Duodenal mucosa (tissue), 2 donors: ENCODE results near the gene MYL10.
"Not testable (repeated sequence)": the region's sequence is repeated elsewhere in the genome, so short reads cannot be mapped to it uniquely, and the experiment has no call there.

ENCODE experiments used
- H3K27ac ChIP-seq: one replicate; pipeline ENCODE4 v1.7.0; 2013; ENCODE audit warnings: low read depth, low read length
- H3K27me3 ChIP-seq, 2 donors: one replicate each; pipeline ENCODE4 v1.7.0; 2013; ENCODE audit warnings: low read length in 2 of 2, control low read depth in 1 of 2; ENCODE audit not compliant: insufficient read depth in 2 of 2, control insufficient read depth in 1 of 2
- H3K36me3 ChIP-seq, 2 donors: one replicate each; pipeline ENCODE4 v1.7.0; 2013; ENCODE audit warnings: low read length in 2 of 2, control low read depth in 1 of 2; ENCODE audit not compliant: insufficient read depth in 2 of 2, control insufficient read depth in 1 of 2
- H3K4me1 ChIP-seq, 2 donors: one replicate each; pipeline ENCODE4 v1.7.0; 2013; ENCODE audit warnings: low read length in 2 of 2, control low read depth in 1 of 2; ENCODE audit not compliant: insufficient read depth in 2 of 2, control insufficient read depth in 1 of 2
- H3K4me3 ChIP-seq, 2 donors: one replicate each; pipeline ENCODE4 v1.7.0; 2013; ENCODE audit warnings: low read length in 2 of 2, low read depth in 1 of 2
- H3K9ac ChIP-seq, 2 donors: one replicate each; pipeline ENCODE4 v1.7.0; 2013; ENCODE audit warnings: low read length in 2 of 2, low read depth in 1 of 2
- H3K9me3 ChIP-seq, 2 donors: one replicate each; pipeline ENCODE4 v1.7.0; 2013; ENCODE audit warnings: low read length in 2 of 2, control low read depth in 1 of 2; ENCODE audit not compliant: control insufficient read depth in 1 of 2

The MYL10 gene

DNA sequence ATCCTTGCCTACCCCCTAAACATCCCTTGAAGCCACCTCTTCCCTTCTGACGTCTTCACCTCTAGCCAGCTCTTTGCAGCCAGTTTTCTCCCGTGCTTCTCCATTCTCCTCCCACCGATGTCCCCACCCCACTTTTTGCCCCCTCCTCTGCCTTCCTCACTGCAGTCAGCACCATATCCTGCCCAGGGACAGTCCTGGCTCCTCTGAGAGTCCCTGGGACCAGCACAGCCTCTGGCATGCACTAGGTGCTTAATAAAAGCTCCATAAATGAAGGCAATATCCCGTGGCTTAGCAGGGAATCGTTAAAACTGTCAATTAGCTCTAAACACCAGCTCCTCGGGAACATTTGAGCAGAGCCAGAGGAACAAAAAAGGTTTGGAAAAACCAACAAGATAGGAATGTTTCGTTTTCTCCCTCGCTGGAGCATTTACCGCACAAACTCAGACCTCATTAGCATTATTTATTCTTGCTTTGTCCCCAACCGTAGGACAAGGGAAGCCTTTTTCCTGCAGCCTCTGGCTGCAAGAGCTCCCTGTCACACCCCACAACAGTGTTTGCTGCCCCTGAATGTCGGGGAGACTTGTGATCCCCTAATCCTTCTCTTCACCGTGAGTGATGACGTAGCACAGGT is 16.1 kb downstream of the MYL10 start:
- H3K4me1 ChIP-seq = peaks cover 7 to 11% of the 10 kb centered on the region in 2 donors
- peaks cover 0 to 5% of the 10 kb centered on the region in 2 donors for H3K27me3 ChIP-seq
- H3K9ac ChIP-seq = no peak overlapping the region
- H3K4me3 ChIP-seq = no peak overlapping the region
- H3K27ac ChIP-seq = no peak overlapping the region
- no peaks in the 10 kb centered on the region for H3K9me3 ChIP-seq
- H3K36me3 ChIP-seq = no peaks in the 10 kb centered on the region

DNA sequence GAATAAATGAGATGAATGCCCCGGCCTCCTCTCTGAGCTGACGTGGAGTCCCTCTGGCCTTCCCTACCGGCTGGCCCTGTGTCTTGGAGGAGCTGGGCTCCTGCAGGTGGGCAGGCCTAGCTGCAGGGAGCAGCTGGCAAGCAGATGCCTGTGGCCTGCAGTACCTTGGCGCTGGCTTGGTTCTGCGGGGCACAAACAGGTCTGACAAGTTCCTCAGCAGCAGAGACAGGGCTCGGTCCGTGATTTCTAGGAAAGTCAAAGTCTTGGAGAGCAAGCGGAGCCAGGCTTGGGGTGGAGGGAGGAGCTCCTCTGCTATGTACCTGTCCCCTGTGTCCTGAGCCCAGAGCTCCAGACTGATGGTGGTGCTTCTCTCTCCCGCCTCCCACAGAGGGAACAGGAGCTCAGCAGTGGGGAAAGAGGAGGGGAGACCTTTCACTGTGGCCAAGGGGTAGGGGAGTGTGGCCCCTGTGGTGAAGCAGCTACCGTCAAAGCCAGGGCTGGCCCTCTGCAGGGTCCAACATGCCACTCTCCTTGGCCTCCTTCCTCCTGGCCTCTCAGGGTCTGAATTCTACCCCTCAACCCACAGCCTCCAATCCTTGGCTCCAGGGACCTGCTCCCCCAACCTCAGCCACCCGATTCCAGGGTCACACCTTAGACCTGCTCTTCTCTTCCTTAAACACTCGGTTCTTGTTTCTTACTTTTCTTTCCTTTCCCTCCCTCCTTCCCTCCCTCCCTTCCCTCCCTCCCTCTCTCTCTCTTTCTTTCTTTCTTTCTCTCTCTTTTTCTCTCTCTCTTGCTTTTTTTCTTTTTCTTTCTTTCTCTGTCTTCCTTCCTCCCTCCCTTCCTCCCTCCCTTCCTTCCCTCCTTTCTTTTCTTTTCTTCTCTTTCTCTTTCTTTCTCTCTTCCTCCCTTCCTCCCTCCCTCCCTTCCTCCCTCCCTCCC is 20.1 kb downstream of the MYL10 start:
- H3K9me3 ChIP-seq = no peaks in the 10 kb centered on the region
- no peak overlapping the region for H3K27ac ChIP-seq
- H3K27me3 ChIP-seq = no peaks in the 10 kb centered on the region
- peaks cover 7% of the 10 kb centered on the region in 2 donors for H3K4me1 ChIP-seq
- no peak overlapping the region for H3K4me3 ChIP-seq
- H3K36me3 ChIP-seq = no peaks in the 10 kb centered on the region
- no peak overlapping the region for H3K9ac ChIP-seq

DNA sequence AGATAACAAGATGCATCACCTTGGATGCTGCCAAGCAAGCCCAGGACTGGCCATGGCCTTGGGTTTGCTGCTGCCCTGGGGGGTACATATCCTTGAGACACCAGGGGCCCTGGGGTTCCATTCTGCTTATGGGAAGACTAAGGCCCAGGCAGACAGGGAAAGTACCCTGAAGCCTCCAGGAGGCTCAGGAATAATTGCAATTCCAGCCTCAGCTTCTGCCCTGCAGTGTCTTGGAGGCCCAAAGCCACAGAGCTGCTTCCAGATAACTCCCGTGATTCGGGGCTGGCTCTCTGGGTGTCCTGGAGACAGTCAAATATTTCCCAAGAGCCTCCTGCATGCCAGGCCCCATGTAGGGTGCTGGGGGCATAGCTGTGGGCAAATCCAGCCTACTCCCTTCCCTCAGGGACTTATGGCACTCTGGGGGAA is 22.6 kb downstream of the MYL10 start:
- Histone ChIP-seq H3K9ac (no peak overlapping the region), H3K4me1 (peaks cover 7% of the 10 kb centered on the region in 2 donors), H3K9me3 (no peaks in the 10 kb centered on the region), H3K27me3 (no peaks in the 10 kb centered on the region), H3K36me3 (no peaks in the 10 kb centered on the region), H3K4me3 (no peak overlapping the region), H3K27ac (no peak overlapping the region)

DNA sequence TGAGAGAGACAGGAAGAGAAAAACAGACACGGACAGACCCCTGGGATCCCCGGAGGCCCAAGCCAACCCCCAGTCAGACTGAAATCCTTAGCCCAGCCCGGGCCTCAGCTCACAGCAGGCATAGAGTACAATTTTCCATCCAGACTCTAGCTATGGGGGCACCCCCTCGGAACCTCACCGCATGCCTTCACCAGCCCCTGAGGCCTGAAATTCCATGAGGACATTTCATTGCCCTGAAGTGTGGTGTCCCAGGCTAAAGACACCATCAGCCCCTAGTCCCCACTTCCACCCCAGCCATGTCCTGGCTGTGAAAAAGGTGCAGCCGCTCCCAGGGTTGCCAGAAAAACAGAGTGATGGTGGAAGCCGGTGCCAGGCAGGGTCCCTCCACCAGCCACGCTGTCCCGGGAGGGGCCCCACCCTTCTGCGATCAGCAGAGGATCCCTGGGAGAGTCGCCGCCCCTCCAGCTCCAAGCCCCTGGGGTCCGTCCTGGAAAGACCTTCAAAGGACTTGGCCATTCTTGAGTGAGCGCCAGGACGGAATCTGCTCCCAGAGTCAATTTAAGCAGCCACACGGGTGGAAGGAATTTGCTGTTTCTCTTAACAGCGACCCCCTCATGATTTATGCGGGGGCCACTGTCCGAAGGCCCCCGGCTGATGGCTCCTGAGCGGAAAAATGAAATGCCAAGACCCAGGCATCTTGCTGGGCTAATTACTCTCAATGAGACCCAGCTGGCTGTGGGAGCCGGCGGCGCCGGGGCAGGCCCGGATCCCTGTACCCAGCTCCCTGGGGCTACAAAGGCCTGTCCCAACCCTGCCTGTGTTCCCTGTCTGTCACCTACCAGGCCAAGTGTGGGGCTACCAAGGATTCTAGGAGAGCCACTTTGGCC is 23.2 kb downstream of the MYL10 start:
- H3K4me3 ChIP-seq = no peak overlapping the region
- H3K9me3 ChIP-seq = no peaks in the 10 kb centered on the region
- no peak overlapping the region for H3K27ac ChIP-seq

DNA sequence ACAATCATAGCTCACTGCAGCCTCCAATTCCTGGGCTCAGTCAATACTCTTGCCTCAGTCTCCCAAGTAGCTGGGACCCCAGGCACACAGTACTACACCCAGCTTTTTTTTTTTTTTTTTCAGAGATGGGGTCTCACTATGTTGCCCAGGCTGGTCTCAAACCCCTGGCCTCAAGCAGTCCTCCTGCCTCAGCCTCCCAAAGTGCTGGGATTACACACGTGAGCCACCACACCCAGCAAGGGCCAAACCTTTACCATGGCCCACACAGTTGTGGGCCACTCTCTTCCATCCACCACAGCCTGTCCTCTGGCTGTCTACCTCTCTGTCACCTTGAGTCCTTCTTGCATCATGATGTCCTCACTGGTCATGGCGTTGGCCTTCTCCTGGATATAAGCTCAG is 24.2 kb downstream of the MYL10 start:
- H3K9ac ChIP-seq, H3K9me3 ChIP-seq, H3K27me3 ChIP-seq, H3K4me3 ChIP-seq, H3K27ac ChIP-seq, H3K4me1 ChIP-seq, H3K36me3 ChIP-seq: not testable (repeated sequence)

More for the DNA sequence above, 23.2 kb downstream of the MYL10 start:
- H3K36me3 ChIP-seq = no peaks in the 10 kb centered on the region
- H3K9ac ChIP-seq = no peak overlapping the region
- peaks cover 7% of the 10 kb centered on the region in 2 donors for H3K4me1 ChIP-seq
- H3K27me3 ChIP-seq = no peaks in the 10 kb centered on the region

DNA sequence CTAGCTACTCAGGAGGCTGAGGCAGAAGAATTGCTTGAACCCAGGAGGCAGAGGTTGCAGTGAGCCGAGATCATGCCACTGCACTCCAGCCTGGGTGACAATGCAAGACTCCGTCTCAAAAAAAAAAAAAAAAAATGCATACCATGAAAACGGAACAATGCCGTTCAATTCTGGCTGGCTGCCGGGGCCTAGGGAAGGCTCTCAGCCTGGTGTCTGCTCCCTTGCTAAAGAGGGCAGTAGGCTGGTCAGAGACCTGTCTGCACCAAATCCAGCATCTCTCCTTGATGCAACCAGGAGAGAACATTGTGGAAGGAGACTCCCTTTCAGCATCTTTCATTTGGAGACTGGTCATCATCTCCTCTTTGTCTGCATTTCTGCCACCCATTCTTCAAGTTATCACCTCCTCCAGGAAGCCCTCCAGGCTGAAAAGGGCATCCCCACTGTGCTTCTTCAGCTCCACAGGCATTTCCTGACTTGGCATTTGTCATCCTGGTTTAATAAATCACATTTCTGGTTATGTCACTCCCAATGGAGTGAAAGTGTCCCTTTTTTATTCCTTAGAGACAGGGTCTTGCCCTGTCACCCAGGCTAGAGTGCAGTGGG is 24.7 kb downstream of the MYL10 start:
- Histone ChIP-seq H3K9me3 (no peaks in the 10 kb centered on the region), H3K9ac (no peak overlapping the region), H3K4me1 (peaks cover 7% of the 10 kb centered on the region in 2 donors), H3K27me3 (no peaks in the 10 kb centered on the region), H3K4me3 (no peak overlapping the region), H3K36me3 (no peaks in the 10 kb centered on the region), H3K27ac (no peak overlapping the region)

DNA sequence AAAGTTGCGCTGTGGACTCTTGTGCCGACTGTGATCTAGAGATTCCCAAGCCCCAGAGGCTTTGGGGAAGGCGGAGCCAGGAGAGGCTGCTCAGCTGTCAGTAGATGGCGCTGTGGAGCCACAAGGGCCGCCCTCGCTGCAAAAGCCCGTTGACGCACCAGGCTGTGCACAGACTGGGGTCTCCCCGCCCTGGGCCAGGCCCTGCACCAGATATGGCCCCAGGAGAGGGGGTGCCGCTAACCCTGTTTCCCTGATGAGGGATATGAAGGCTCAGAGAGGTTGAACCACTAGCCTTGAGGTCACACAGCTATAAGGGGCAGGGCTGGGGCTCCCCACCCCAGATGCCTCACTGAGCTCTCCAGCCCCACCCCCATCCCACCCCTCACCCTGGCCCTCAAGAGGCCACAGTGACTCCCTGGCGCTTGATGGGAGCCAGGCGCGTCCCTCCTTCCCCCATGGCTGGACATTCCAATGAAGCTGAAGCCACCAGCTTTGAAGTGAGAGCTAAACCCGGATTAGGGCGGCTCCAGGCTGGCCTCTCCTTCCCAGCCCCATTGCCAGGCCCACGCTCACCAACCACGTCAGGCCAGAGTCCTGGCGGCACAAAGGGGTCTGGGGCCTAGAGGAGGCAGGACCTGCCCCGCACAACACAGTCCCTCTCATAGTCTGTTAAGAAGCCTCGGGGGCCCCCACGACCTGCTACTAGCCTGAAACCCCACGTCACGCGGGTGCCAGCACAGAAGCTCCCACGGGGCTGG is 26.4 kb downstream of the MYL10 start:
- Histone ChIP-seq H3K36me3 (no peaks in the 10 kb centered on the region), H3K4me3 (no peak overlapping the region), H3K27me3 (no peaks in the 10 kb centered on the region), H3K9me3 (no peaks in the 10 kb centered on the region), H3K9ac (no peak overlapping the region), H3K27ac (no peak overlapping the region), H3K4me1 (peaks cover 0 to 4% of the 10 kb centered on the region in 2 donors)

DNA sequence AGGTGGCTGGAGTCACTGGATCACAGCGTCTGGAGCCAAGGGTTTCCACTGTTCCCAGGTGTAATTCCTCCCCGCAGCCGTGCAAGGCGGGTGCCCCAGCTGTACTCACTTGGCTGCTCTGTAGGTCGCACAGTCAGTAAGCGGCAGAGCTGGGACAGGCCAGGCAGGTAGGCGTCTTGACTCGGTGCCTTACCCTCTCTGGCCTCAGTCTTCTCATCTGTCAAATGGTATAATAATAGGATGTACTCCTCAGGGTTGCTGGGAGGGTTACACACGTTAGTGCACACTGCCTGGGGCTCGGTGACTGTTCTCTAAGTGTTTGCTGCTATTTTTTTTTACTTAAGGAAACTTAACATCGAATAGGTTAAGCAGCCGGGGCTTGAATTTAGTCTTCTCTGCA is 27.0 kb downstream of the MYL10 start:
- H3K9ac ChIP-seq = no peak overlapping the region
- no peak overlapping the region for H3K4me3 ChIP-seq
- no peaks in the 10 kb centered on the region for H3K9me3 ChIP-seq
- no peaks in the 10 kb centered on the region for H3K27me3 ChIP-seq
- H3K27ac ChIP-seq = no peak overlapping the region
- H3K4me1 ChIP-seq = peaks cover 0 to 4% of the 10 kb centered on the region in 2 donors
- H3K36me3 ChIP-seq = no peaks in the 10 kb centered on the region

DNA sequence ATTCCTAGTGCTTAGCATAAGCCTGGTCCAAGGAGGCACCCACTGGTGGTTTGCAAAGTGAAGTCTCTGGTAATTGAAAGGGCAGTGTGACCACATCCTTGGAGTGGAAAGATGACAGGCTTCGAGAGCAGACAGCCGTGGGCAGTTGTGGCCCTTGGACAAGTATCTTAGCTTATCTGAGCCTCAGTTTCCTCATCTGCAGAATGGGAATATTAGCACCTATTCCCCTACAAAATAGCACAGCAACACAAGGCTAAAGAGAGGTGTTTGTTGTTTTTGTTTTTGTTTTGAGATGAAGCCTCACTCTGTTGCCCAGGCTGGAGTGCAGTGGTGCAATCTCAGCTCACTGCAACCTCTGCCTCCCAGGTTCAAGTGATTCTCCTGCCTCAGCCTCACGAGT is 29.3 kb downstream of the MYL10 start:
- H3K9me3 ChIP-seq = no peaks in the 10 kb centered on the region
- H3K36me3 ChIP-seq = no peaks in the 10 kb centered on the region
- H3K4me3 ChIP-seq = no peak overlapping the region
- no peak overlapping the region for H3K9ac ChIP-seq
- H3K27me3 ChIP-seq = no peaks in the 10 kb centered on the region
- peaks cover 0 to 4% of the 10 kb centered on the region in 2 donors for H3K4me1 ChIP-seq
- no peak overlapping the region for H3K27ac ChIP-seq
